WTC11 (cell line): ENCODE data around the gene LAMA5. TPM values are rescaled to one million over a fixed set of nuclear protein-coding genes. Genes with fewer than 3 reads are reported as not detected.

Experiments used
- ATAC-seq: fragments of 200-7000 bp; cut with Tn5 transposase; 2 replicates; pipeline ENCODE4 v1.10.0; 2021; ENCODE audit warnings: mild to moderate bottlenecking, moderate library complexity
- CTCF ChIA-PET: fragments of 300-600 bp; sonication (Branson Sonifier 250); formaldehyde crosslinking; loops from one replicate; lab custom pipeline; 2021; ENCODE audit warnings: antibody characterized with exemption; lab: Charles Lee
- POLR2A ChIA-PET: fragments of 350-600 bp; sonication (Branson Sonifier 250); formaldehyde crosslinking; loops from one replicate; lab custom pipeline; 2021; ENCODE audit warnings: antibody characterized with exemption; lab: Charles Lee
- DNase-seq: peaks from one replicate; pipeline ENCODE4 v3.0.0; 2021; ENCODE audit warnings: low spot score
- H3K27ac Mint-ChIP-seq: 2 replicates; pipeline ENCODE4 v1.8.0; 2021; ENCODE audit warnings: mixed read lengths
- H3K27me3 Mint-ChIP-seq: 2 replicates; pipeline ENCODE4 v1.8.0; 2021; ENCODE audit warnings: low read depth, mild to moderate bottlenecking, moderate library complexity, mixed read lengths
- H3K36me3 Mint-ChIP-seq: 2 replicates; pipeline ENCODE4 v1.8.0; 2021; ENCODE audit warnings: mixed read lengths
- H3K4me1 Mint-ChIP-seq: 2 replicates; pipeline ENCODE4 v1.8.0; 2022; ENCODE audit warnings: mixed read lengths
- H3K4me3 Mint-ChIP-seq: 2 replicates; pipeline ENCODE4 v1.8.0; 2021; ENCODE audit warnings: mild to moderate bottlenecking, moderate library complexity, mixed read lengths
- H3K9me3 Mint-ChIP-seq: 2 replicates; pipeline ENCODE4 v1.8.0; 2021; ENCODE audit warnings: mixed read lengths
- ARID4B ChIP-seq: sonication (generic); formaldehyde crosslinking; IDR thresholded peaks from 2 replicates; pipeline ENCODE4 v1.8.0; 2023; ENCODE audit warnings: missing genetic modification reagents, mild to moderate bottlenecking, borderline replicate concordance
- E2F5 ChIP-seq: sonication (generic); formaldehyde crosslinking; IDR thresholded peaks from 2 replicates; pipeline ENCODE4 v1.8.1; 2022; ENCODE audit warnings: mild to moderate bottlenecking, moderate library complexity, missing genetic modification reagents
- FOXP1 ChIP-seq: sonication (generic); formaldehyde crosslinking; IDR thresholded peaks from 2 replicates; pipeline ENCODE4 v1.8.0; 2022; ENCODE audit warnings: missing genetic modification reagents, mild to moderate bottlenecking, moderate library complexity, borderline replicate concordance
- HMGA2 ChIP-seq: fragments of 250-450 bp; sonication (Bioruptor Pico); IDR thresholded peaks from 2 replicates; pipeline ENCODE4 v1.4.0; 2021; ENCODE audit warnings: mild to moderate bottlenecking, moderate library complexity
- IRF2 ChIP-seq: sonication (generic); formaldehyde crosslinking; IDR thresholded peaks from 2 replicates; pipeline ENCODE4 v1.8.0; 2022; ENCODE audit warnings: low read depth, missing genetic modification reagents, borderline replicate concordance
- KAT7 ChIP-seq: sonication (generic); formaldehyde crosslinking; IDR thresholded peaks from 2 replicates; pipeline ENCODE4 v1.8.1; 2023; ENCODE audit warnings: missing genetic modification reagents, mild to moderate bottlenecking, borderline replicate concordance
- MAX ChIP-seq: sonication (generic); formaldehyde crosslinking; IDR thresholded peaks from 2 replicates; pipeline ENCODE4 v1.8.0; 2022; ENCODE audit warnings: mild to moderate bottlenecking, missing genetic modification reagents
- NFATC4 ChIP-seq: fragments of 250-450 bp; sonication (Bioruptor Pico); IDR thresholded peaks from 2 replicates; pipeline ENCODE4 v1.9.0; 2021; ENCODE audit warnings: mild to moderate bottlenecking
- NFYB ChIP-seq: sonication (generic); formaldehyde crosslinking; conservative IDR thresholded peaks from 2 replicates; pipeline ENCODE4 v1.8.0; 2022; ENCODE audit warnings: low read depth, missing genetic modification reagents
- PREB ChIP-seq: sonication (generic); formaldehyde crosslinking; IDR thresholded peaks from 2 replicates; pipeline ENCODE4 v1.8.1; 2022; ENCODE audit warnings: mild to moderate bottlenecking, missing genetic modification reagents, moderate library complexity, borderline replicate concordance
- ZMAT4 ChIP-seq: fragments of 250-450 bp; sonication (Bioruptor Pico); IDR thresholded peaks from 2 replicates; pipeline ENCODE4 v1.9.0; 2021; ENCODE audit warnings: mild to moderate bottlenecking
- ZNF121 ChIP-seq: sonication (generic); formaldehyde crosslinking; IDR thresholded peaks from 2 replicates; pipeline ENCODE4 v1.8.0; 2023; ENCODE audit warnings: missing genetic modification reagents
- ZNF138 ChIP-seq: sonication (generic); formaldehyde crosslinking; conservative IDR thresholded peaks from 2 replicates; pipeline ENCODE4 v1.8.1; 2022; ENCODE audit warnings: mild to moderate bottlenecking, moderate library complexity, missing genetic modification reagents
- ZNF232 ChIP-seq: sonication (generic); formaldehyde crosslinking; IDR thresholded peaks from 2 replicates; pipeline ENCODE4 v1.8.0; 2022; ENCODE audit warnings: mild to moderate bottlenecking, missing genetic modification reagents
- ZNF263 ChIP-seq: sonication (generic); formaldehyde crosslinking; IDR thresholded peaks from 2 replicates; pipeline ENCODE4 v1.8.1; 2022; ENCODE audit warnings: low read depth, mild to moderate bottlenecking, moderate library complexity, missing genetic modification reagents
- total RNA-seq: library from RNA; stranded (reverse); gene quantifications from 3 replicates; pipeline ENCODE4 v1.2.3, GENCODE V29; 2021
- TF ChIP-seq, protein P1 (sequence below): fragments of 250-450 bp; sonication (Bioruptor Pico); conservative IDR thresholded peaks from 2 replicates; pipeline ENCODE4 v1.9.0; 2021; ENCODE audit warnings: mild to moderate bottlenecking
- TF ChIP-seq, protein P2 (sequence below): sonication (generic); formaldehyde crosslinking; IDR thresholded peaks from 2 replicates; pipeline ENCODE4 v1.8.0; 2022; ENCODE audit warnings: mild to moderate bottlenecking, missing genetic modification reagents
- TF ChIP-seq, protein P3 (sequence below): fragments of 250-450 bp; sonication (Bioruptor Pico); IDR thresholded peaks from 2 replicates; pipeline ENCODE4 v1.9.0; 2021; ENCODE audit warnings: mild to moderate bottlenecking
- TF ChIP-seq, protein P4 (sequence below): fragments of 200-600 bp; IDR thresholded peaks from 2 replicates; pipeline ENCODE4 v1.8.0; 2022; ENCODE audit warnings: antibody characterized with exemption

The LAMA5 gene
- total RNA-seq, 1 experiment from 2014 or later = 329 TPM

DNA sequence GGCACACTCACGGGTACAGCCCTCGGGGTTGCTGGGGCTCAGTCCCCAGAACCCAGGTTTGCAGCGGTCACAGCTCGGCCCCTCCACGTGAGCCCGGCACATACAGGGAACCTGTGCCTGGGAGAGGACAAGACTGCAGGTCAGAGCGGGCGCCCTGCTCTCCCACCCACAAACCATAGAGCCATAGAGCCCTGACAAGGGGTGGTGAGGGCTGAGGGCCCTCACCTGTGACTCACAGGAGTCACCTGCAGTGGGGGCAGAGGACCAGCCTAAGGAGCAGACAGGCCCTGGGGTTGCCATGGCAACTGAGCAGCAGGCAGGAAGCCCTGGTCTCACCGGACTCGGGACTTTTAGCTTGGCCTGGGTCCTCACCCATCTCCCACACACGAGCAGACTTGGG is 30.8 kb downstream of the LAMA5 start:
- ATAC-seq (no peak), DNase-seq (no peak)
- no peak overlapping the region for H3K27ac Mint-ChIP-seq
- CTCF ChIA-PET = no interaction called here
- TF ChIP-seq ARID4B (CRISPR knock-in tag) = no peak
- no peak for TF ChIP-seq FOXP1 (CRISPR knock-in tag)
- no peak for TF ChIP-seq PREB
- no peak for TF ChIP-seq ZMAT4 (CRISPR knock-in tag)
- no peak for TF ChIP-seq MAX (CRISPR knock-in tag)
- TF ChIP-seq, protein P1, sequence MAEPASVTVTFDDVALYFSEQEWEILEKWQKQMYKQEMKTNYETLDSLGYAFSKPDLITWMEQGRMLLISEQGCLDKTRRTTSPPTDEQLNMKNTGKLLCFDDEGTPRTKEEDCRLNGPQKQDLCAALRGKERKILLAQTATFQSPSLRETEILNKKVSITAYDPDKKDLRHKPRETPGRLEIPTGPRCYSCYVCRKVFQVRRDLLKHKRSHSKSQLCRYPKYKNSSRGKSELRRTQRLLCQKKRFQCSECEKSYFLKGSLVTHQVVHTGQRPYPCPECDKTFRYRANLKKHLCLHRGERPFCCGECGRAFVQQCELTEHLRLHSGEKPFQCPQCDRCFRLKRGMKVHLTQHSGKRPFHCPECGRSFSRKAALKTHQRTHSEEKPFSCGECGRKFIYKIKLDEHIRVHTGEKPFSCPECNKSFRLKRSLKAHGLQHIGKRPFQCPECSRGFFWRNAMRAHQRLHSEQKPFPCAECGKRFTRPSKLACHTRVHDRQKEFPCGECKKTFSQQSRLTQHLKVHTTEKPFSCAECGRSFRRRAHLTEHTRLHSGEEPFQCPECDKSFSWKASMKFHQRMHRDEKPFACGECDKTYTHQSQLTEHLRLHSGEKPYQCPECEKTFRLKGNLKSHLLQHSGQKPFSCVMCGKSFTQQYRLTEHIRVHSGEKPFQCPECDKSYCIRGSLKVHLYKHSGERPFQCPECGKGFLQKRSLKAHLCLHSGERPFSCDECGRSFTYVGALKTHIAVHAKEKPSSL (CRISPR knock-in tag) = no peak
- no peak for TF ChIP-seq KAT7 (CRISPR knock-in tag)
- TF ChIP-seq, protein P2, sequence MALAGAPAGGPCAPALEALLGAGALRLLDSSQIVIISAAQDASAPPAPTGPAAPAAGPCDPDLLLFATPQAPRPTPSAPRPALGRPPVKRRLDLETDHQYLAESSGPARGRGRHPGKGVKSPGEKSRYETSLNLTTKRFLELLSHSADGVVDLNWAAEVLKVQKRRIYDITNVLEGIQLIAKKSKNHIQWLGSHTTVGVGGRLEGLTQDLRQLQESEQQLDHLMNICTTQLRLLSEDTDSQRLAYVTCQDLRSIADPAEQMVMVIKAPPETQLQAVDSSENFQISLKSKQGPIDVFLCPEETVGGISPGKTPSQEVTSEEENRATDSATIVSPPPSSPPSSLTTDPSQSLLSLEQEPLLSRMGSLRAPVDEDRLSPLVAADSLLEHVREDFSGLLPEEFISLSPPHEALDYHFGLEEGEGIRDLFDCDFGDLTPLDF (CRISPR knock-in tag) = no peak
- TF ChIP-seq ZNF232 (CRISPR knock-in tag) = no peak
- TF ChIP-seq ZNF263 = no peak
- no peak for TF ChIP-seq IRF2 (CRISPR knock-in tag)
- no peak for TF ChIP-seq ZNF121
- peaks cover 36% of the 10 kb centered on the region for H3K36me3 Mint-ChIP-seq
- POLR2A ChIA-PET = no interaction called here
- no peaks in the 10 kb centered on the region for H3K4me1 Mint-ChIP-seq
- H3K4me3 Mint-ChIP-seq = no peak overlapping the region
- H3K9me3 Mint-ChIP-seq = no peaks in the 10 kb centered on the region
- no peaks in the 10 kb centered on the region for H3K27me3 Mint-ChIP-seq

DNA sequence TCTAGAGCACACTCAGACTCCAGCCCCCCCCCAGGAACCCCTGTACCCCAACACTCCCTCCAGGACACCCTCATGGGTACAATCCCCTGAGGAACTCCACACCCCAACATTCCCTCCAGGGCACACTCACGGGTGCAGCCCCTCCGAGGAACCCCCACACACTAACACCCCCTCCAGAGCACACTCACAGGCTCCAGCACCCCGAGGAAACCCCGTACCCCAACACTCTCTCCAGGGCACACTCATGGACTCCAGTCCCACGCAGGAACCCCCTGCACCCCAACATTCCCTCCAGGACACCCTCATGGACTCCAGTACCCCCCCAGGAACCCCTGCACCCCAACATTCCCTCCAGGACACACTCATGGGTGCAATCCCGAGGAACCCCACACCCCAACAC is 31.6 kb downstream of the LAMA5 start:
- Mint-ChIP-seq H3K9me3 (no peaks in the 10 kb centered on the region), H3K36me3 (peaks cover 32% of the 10 kb centered on the region), H3K4me3 (no peak overlapping the region), H3K4me1 (no peaks in the 10 kb centered on the region), H3K27ac (no peak overlapping the region), H3K27me3 (no peaks in the 10 kb centered on the region)
- DNase-seq (no peak), ATAC-seq (no peak)
- ChIA-PET POLR2A (no interaction called here), CTCF (no interaction called here)
- TF ChIP-seq HMGA2 (no peak), E2F5 (no peak), NFATC4 (no peak), NFYB (CRISPR knock-in tag) (no peak), ZNF138 (no peak)
- TF ChIP-seq, protein P3, sequence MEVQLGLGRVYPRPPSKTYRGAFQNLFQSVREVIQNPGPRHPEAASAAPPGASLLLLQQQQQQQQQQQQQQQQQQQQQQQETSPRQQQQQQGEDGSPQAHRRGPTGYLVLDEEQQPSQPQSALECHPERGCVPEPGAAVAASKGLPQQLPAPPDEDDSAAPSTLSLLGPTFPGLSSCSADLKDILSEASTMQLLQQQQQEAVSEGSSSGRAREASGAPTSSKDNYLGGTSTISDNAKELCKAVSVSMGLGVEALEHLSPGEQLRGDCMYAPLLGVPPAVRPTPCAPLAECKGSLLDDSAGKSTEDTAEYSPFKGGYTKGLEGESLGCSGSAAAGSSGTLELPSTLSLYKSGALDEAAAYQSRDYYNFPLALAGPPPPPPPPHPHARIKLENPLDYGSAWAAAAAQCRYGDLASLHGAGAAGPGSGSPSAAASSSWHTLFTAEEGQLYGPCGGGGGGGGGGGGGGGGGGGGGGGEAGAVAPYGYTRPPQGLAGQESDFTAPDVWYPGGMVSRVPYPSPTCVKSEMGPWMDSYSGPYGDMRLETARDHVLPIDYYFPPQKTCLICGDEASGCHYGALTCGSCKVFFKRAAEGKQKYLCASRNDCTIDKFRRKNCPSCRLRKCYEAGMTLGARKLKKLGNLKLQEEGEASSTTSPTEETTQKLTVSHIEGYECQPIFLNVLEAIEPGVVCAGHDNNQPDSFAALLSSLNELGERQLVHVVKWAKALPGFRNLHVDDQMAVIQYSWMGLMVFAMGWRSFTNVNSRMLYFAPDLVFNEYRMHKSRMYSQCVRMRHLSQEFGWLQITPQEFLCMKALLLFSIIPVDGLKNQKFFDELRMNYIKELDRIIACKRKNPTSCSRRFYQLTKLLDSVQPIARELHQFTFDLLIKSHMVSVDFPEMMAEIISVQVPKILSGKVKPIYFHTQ (CRISPR knock-in tag) = no peak
- TF ChIP-seq, protein P4, sequence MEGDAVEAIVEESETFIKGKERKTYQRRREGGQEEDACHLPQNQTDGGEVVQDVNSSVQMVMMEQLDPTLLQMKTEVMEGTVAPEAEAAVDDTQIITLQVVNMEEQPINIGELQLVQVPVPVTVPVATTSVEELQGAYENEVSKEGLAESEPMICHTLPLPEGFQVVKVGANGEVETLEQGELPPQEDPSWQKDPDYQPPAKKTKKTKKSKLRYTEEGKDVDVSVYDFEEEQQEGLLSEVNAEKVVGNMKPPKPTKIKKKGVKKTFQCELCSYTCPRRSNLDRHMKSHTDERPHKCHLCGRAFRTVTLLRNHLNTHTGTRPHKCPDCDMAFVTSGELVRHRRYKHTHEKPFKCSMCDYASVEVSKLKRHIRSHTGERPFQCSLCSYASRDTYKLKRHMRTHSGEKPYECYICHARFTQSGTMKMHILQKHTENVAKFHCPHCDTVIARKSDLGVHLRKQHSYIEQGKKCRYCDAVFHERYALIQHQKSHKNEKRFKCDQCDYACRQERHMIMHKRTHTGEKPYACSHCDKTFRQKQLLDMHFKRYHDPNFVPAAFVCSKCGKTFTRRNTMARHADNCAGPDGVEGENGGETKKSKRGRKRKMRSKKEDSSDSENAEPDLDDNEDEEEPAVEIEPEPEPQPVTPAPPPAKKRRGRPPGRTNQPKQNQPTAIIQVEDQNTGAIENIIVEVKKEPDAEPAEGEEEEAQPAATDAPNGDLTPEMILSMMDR = no peak
